ENCODE results near the gene TMEM248. TPM values are rescaled to one million over a fixed set of nuclear protein-coding genes. Genes with fewer than 3 reads are reported as not detected.

Gene TMEM248
- total and polyA plus RNA-seq, 10 of the 15 experiments (the other 5 are each of a cell fraction or from before 2014, with no cell fraction given): 6.3 to 93.5 (median 64.9) TPM

- peak; percentile 81 for TF ChIP-seq RELB (IDR thresholded peaks at IDR 0.05; ENCODE audit: low read depth)
- TF ChIP-seq ZBTB11 (CRISPR knock-in tag; IDR thresholded peaks at IDR 0.05): no peak
- peak; percentile 57 for TF ChIP-seq SMAD1 (IDR thresholded peaks at IDR 0.05; ENCODE audit: low read depth, partially characterized antibody)
- peak; percentile 83 to 93 for TF ChIP-seq BHLHE40 (IDR thresholded peaks at IDR 0.05; ENCODE audit: borderline replicate concordance in 1 of 2, low read depth in 2 of 2, low read length in 1 of 2)
- no peak for TF ChIP-seq ZBTB4 (CRISPR knock-in tag; IDR thresholded peaks at IDR 0.05)
- peak; percentile 97 for TF ChIP-seq MLLT1 (IDR thresholded peaks at IDR 0.05)
- TF ChIP-seq BRCA1 (IDR thresholded peaks at IDR 0.05; ENCODE audit: low read depth, low read length): no peak
- TF ChIP-seq BMI1 (IDR thresholded peaks at IDR 0.05; ENCODE audit: borderline replicate concordance): no peak
- peak; percentile 93; the same call in 1 of the 2 replicates for TF ChIP-seq MAX (IDR thresholded peaks at IDR 0.05; ENCODE audit: low read depth, low read length)
- TF ChIP-seq YBX1 (IDR thresholded peaks at IDR 0.05): no peak
- TF ChIP-seq FOXM1 (IDR thresholded peaks at IDR 0.05; ENCODE audit: low read depth, low read length): no peak
- peak; percentile 83 for TF ChIP-seq NKRF (conservative IDR thresholded peaks at IDR 0.05)
- peak; percentile 100 for TF ChIP-seq HDGF (IDR thresholded peaks at IDR 0.05)
- peak; percentile 99 for TF ChIP-seq NR2C1 (IDR thresholded peaks at IDR 0.05)
Measured at GRCh38 chr7:66920769-66921395, at the start of gene TMEM248 (continued).

Measured in GM12878 (cell line).